T-helper 2 cell (primary cell): Measurements from ENCODE around the gene SAMD9L.

Experiments
- DNase-seq, 5 experiments: peaks; one replicate each; pipeline versions ENCODE4 v3.0.0 to v3.0.0-alpha.2; 2012 to 2022
- total RNA-seq, 2 donors: gene quantifications; one replicate each; lab custom pipeline; 2026; lab: John Stamatoyannopoulos, UW

The SAMD9L gene
- total RNA-seq = 25.6 to 88.8 reads per million in 2 donors

GRCh38 chr7:93148144-93148543 is at the start of gene SAMD9L:
TSS of gene SAMD9L (minus strand) at chr7:93148385. CDS start at chr7:93135971, 12,414 bp downstream.
- peak in 1 of 5 experiments; percentile 59 for DNase-seq

- no peak for DNase-seq
Observed at GRCh38 chr7:93196336-93196735, 48.2 kb upstream of the SAMD9L start.

- no peak for DNase-seq
Observed at GRCh38 chr7:93194386-93194785, 46.2 kb upstream of the SAMD9L start.

GRCh38 chr7:93188870-93189634 is 40.9 kb upstream of the SAMD9L start:
- DNase-seq = no peak

- DNase-seq = no peak
Observed at GRCh38 chr7:93185303-93186027, 37.3 kb upstream of the SAMD9L start.

GRCh38 chr7:93179173-93179572 is 31.0 kb upstream of the SAMD9L start:
- no peak for DNase-seq

GRCh38 chr7:93178213-93178612 is 30.0 kb upstream of the SAMD9L start:
- DNase-seq = no peak

GRCh38 chr7:93176992-93177580 is 28.9 kb upstream of the SAMD9L start:
- no peak for DNase-seq

- DNase-seq = no peak
Observed at GRCh38 chr7:93175219-93175618, 27.0 kb upstream of the SAMD9L start.

- no peak for DNase-seq
Observed at GRCh38 chr7:93172683-93173082, 24.5 kb upstream of the SAMD9L start.

- no peak for DNase-seq
Observed at GRCh38 chr7:93171606-93172226, 23.5 kb upstream of the SAMD9L start.

- peak in 1 of 5 experiments; percentile 80 for DNase-seq
Observed at GRCh38 chr7:93165447-93165846, 17.3 kb upstream of the SAMD9L start.

- DNase-seq = no peak
Observed at GRCh38 chr7:93164766-93165165, 16.6 kb upstream of the SAMD9L start.

- DNase-seq = no peak
Observed at GRCh38 chr7:93161181-93161762, 13.1 kb upstream of the SAMD9L start.

GRCh38 chr7:93160410-93160809 is 12.2 kb upstream of the SAMD9L start:
- DNase-seq = no peak

GRCh38 chr7:93159490-93159889 is 11.3 kb upstream of the SAMD9L start:
- DNase-seq = no peak

GRCh38 chr7:93156884-93157283 is 8.7 kb upstream of the SAMD9L start:
- no peak for DNase-seq

- DNase-seq = no peak
Observed at GRCh38 chr7:93150200-93150835, 2.1 kb upstream of the SAMD9L start.

- no peak for DNase-seq
Observed at GRCh38 chr7:93148727-93149126, 542 bp upstream of the SAMD9L start.

- DNase-seq = peak in 4 of 5 experiments; percentile 4 to 76 (median 16)
Observed at GRCh38 chr7:93147363-93147762, 822 bp downstream of the SAMD9L start.

GRCh38 chr7:93146472-93147141 is 1.6 kb downstream of the SAMD9L start:
- peak in 1 of 5 experiments; percentile 46 for DNase-seq

GRCh38 chr7:93146036-93146435 is 2.1 kb downstream of the SAMD9L start:
- no peak for DNase-seq
